Nucleus accumbens (tissue), 56 donors: ENCODE data around the gene CEP164.
"Not testable (repeated sequence)": the region's sequence is repeated elsewhere in the genome, so short reads cannot be mapped to it uniquely, and the experiment has no call there.

ENCODE experiments used
- DNase-seq, 56 donors: peaks; one replicate each; lab custom pipeline; 2025; lab: John Stamatoyannopoulos, UW

CEP164 gene

DNA sequence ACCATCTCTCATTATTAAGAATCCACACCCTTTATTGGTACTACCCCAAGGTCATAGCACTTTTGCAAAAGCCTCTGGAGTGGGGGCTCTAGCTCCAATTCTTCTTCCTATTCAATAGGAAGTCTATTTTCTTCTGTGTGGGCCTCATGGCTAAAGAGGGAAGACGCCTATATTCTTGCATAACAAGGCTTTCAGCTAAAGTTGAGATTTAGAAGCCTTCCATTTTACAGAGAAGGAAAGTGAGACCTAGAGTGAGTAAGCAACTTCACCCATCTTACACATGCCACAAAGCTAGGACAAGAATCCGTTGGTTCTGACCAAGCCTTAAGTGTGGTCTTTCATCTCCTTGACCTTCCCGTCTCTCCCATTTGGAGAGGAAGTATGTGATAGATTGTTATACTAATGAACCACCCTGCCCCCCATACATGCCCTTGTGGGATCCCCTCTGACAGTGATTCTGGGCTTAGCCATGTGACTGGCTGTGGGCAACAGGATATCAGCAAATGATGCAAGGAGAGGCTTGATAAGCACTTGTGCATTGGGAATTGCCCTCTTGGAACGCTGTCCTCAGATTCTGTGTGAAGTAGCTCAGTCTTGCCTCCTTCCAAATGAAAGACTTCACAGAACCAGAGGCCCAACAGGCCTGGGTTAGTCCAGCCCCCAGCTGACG lies 23.9 kb upstream of the CEP164 start:
- DNase-seq: no peak

DNA sequence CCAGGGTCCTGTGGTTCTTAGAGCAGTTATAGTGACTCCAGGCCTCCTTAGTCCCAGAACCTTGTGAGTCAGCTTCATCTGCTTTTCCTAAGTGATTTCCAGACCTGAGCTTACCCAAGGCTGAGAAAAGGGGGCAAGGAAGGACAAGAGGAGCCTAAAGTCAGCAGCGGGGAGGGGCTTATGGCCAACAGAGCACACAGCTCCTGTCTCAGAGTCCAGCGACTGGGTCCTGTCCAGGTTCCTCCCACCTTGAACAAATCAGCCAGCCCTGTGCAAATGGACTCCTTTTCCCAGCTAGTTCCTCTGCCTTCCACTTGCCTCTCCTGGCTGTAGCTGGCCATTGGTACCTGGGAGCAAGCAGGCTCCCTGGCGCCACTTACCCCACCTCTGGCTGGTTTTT lies 22.5 kb upstream of the CEP164 start:
- DNase-seq: no peak

DNA sequence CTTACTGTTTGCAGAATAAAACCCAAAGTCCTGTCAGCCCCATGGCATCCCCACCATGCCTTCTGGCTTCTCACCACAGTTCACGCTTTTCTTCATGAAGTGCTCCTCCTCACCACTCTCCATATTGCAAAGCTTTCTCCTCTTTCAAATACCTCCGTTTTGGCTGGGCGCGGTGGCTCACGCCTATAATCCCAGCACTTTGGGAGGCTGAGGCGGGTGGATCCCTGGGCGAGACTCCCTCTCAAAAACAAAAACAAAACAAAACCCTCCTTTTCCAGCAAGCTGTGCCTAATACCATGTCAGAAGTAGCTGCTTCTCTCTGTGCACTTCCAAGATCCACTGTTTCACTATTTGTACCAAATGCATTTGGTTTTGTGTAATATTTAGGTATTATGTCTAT lies 18.3 kb upstream of the CEP164 start:
- DNase-seq: no peak

DNA sequence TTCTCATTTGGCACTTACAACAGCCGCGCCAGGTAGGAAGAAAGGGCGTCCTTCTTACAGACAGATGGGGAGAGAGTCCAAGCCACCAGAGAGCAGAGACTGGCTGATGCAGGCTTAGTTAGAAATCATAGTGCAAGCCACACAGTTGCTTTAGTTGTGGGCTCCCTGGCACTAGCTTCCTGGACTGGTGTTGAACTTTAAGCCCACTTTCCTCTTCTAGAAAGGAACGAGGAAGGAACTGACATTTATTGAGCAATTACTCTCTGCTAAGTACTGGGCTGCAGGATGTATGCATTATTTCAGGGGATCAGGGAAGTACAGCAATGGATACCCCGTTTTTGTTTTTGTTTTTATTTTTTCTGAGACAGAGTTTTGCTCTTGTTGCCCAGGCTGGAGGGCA lies 14.6 kb upstream of the CEP164 start:
- DNase-seq: no peak

- no peak for DNase-seq
Measured at GRCh38 chr11:117313828-117314768, 13.6 kb upstream of the CEP164 start.

- peak in 1 of 56 donors; percentile 5 for DNase-seq
Measured at GRCh38 chr11:117314840-117315239, 12.8 kb upstream of the CEP164 start.

DNA sequence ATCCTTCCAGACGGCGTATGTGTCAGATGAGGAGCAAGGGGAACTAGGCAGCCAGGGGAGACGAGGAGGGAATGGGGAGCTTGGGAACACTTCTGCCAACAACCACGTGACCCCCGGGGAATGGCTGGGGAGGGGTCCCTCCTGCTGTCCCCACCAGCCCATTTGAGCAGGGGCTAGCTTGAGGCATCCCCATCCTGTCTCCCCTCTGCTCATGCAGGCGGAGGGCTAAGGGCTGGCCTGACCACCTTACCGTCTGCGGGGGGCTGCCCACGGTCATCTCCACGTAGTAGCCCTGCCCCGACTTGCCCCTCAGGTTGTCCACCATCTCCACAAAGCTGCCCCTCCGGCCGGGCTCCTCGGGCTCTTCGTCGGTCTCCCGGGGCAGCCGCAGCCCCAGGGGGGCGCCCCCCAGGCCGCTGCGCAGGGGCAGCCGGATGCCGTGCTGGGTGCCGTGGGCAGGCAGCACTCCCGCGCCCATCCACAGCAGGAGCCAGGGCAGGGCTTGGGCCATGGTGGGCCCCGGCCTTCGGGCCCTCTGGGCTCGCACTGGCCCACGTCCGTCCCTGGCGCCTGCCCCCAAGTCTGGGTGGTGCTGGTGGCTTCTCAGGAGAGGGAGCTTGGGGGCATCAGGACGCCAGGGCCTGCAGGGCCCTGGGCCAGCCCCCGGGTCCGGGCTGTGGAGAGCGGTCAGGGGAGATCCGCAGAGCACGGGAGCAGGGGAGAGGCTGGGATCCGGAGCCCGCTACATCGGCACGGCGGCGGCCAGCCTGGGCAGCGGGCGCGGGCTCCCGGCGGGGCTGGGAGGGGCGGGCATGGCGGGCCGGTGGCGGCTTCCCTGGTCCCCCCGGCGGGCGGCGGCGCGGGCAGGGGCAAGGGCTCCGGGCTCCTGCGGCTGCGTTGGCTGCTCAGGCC lies 12.1 kb upstream of the CEP164 start:
- peak in 2 of 56 donors; percentile 11 to 45 for DNase-seq

GRCh38 chr11:117316197-117316961 lies 11.3 kb upstream of the CEP164 start, which contains the start of gene BACE1:
TSS of gene BACE1 (minus strand) at chr11:117316256. CDS start at chr11:117315795, 461 bp downstream.
- peak in 55 of 56 donors; percentile 46 to 94 (median 83) for DNase-seq

DNA sequence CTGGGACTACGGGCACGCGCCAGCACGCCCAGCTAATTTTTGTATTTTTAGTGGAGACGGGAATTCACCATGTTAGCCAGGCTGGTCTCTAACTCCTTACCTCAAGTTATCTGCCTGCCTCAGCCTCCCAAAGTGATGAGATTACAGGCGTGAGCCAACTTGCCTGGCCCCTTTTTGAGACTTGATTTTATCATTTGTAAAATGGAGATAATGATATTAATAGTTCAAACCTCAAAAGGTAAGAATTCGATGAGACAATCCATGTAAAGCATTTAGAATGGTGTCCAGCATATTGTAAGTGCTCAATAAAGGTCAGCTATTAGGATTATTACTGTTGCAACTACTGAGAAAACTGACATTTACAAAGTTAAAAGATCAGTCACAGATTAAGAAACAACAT lies 8.9 kb upstream of the CEP164 start:
- no peak for DNase-seq

GRCh38 chr11:117319214-117319840 lies 8.3 kb upstream of the CEP164 start:
- DNase-seq: no peak

DNA sequence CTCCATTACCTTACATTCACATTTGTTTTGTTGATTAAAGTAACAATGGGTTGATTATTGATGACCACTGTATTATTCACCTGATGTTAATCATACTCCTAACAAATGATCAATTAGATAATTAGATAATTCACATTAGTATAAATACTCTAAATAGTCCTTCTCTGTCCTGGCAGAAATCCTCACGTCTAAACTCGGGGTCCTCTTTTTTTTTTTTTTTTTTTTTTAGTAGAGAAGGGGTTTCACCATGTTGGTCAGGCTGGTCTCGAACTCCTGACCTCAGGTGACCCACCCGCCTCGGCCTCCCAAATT lies 443 bp upstream of the CEP164 start:
- not testable (repeated sequence) for DNase-seq

- peak in 9 of 56 donors; percentile 26 to 65 (median 44) for DNase-seq
Measured at GRCh38 chr11:117328375-117329010, 839 bp downstream of the CEP164 start.

GRCh38 chr11:117332843-117333242 lies 5.2 kb downstream of the CEP164 start:
- DNase-seq: no peak

DNA sequence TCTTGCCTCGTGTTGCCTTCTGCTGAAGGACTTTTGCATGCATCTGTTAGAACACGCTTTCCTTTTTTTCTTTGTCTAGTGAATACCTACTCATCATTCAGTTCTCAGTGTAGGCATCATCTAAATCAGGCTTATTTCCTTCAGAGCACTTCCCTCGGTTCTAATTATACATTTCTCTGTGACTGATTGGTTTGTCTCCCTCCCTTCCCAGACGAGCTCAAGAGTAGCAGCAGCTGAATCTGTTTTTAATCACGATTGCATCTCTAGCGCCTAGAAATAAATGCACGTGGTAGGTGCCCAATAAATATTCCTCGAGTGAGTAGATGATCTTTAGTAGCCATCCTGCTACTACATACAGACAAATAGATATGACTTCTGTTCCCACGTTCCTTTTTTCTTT lies 6.3 kb downstream of the CEP164 start:
- DNase-seq: peak in 4 of 56 donors; percentile 4 to 49 (median 10)

- no peak for DNase-seq
Measured at GRCh38 chr11:117334896-117335295, 7.2 kb downstream of the CEP164 start.

DNA sequence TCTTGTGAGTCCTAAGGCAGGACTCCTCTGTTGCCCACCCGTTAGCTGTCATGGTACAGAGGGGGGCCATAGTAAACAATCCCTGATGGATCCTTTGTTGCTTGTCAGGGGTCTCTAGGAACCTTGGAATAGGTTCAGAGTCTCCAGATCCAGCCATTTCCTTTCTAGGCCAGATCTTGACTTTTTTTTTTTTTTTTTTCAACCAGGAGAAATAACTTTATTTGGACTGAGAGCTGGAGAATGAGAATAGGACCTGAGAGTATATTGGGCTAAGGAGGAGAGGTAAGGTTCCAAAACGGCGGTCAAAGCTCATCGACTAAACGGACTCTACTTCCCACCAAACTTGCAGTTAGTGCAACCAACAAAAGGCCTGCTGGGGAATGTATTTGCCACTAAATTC lies 7.7 kb downstream of the CEP164 start:
- DNase-seq: no peak

- DNase-seq: no peak
Measured at GRCh38 chr11:117337076-117337475, 9.4 kb downstream of the CEP164 start.

DNA sequence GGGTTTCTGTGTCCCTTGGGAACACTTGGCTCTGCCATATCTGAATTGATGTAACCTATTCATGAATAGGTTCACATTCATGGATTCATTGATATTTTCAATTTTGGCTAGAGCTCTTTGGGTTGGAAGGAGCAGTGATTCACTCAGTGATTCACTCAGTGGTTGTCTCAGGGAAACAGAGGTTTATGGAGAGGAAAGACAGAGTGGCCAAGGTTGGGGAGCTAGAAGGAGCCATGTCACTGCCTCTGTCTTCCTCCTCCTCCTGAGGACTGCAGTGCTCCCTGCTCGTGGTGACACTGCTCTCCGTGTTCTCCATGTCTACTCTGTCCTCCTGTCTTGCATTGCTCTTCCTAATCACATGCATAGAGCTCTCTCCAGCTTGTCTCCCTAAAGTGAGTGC lies 17.4 kb downstream of the CEP164 start:
- DNase-seq: no peak

GRCh38 chr11:117354550-117354949 lies 26.9 kb downstream of the CEP164 start:
- no peak for DNase-seq
